ENCODE measurements around the gene ANKRD28.

- TF ChIP-seq ZNF773 (CRISPR knock-in tag; IDR thresholded peaks at IDR 0.05; ENCODE audit: borderline replicate concordance) (no peak), ZNF740 (CRISPR knock-in tag; IDR thresholded peaks at IDR 0.05) (no peak), DNMT3B (CRISPR knock-in tag; conservative IDR thresholded peaks at IDR 0.05) (no peak), ZNF18 (CRISPR knock-in tag; IDR thresholded peaks at IDR 0.05; ENCODE audit: insufficient replicate concordance) (no peak), NR2F6 (IDR thresholded peaks at IDR 0.05) (no peak), NR2F6 (CRISPR knock-in tag; IDR thresholded peaks at IDR 0.05) (no peak), EP300 (IDR thresholded peaks at IDR 0.05; ENCODE audit: low read depth in 2 of 2, low read length in 2 of 2) (no peak), EP300 (CRISPR knock-in tag; IDR thresholded peaks at IDR 0.05; ENCODE audit: borderline replicate concordance) (no peak), NCOA1 (CRISPR knock-in tag; IDR thresholded peaks at IDR 0.05) (no peak), CEBPB (IDR thresholded peaks at IDR 0.05; ENCODE audit: borderline replicate concordance, low read depth, low read length) (no peak), SALL2 (CRISPR knock-in tag; IDR thresholded peaks at IDR 0.05) (no peak), HDAC6 (IDR thresholded peaks at IDR 0.05; ENCODE audit: low read depth, low read length) (no peak), FOXA1 (IDR thresholded peaks at IDR 0.05) (no peak), FOXA1 (CRISPR knock-in tag; IDR thresholded peaks at IDR 0.05) (no peak), KMT2A (CRISPR knock-in tag; IDR thresholded peaks at IDR 0.05) (no peak), CTCF (CRISPR knock-in tag; IDR thresholded peaks at IDR 0.05) (no peak), TARDBP (CRISPR knock-in tag; IDR thresholded peaks at IDR 0.05) (no peak)
Measured at GRCh38 chr3:15831927-15832326, 34.1 kb upstream of the ANKRD28 start.

Data from HepG2 (cell line).